Nephron (organoid): ENCODE results near the gene OR2A5.
A peak's percentile ranks its signal among the peaks of the same experiment; 100 is the strongest.

Experiments
- H3K27ac Mint-ChIP-seq, 3 experiments: 2 replicates each; pipeline ENCODE4 v1.8.0; 2020; ENCODE audit warnings: mixed read lengths in 3 of 3, mild to moderate bottlenecking in 2 of 3, moderate library complexity in 1 of 3
- H3K27me3 Mint-ChIP-seq: 2 replicates; pipeline ENCODE4 v1.8.0; 2021; ENCODE audit warnings: low read depth, mild to moderate bottlenecking, moderate library complexity, mixed read lengths
- H3K36me3 Mint-ChIP-seq: 2 replicates; pipeline ENCODE4 v1.8.0; 2020; ENCODE audit warnings: low read depth, mixed read lengths
- H3K4me1 Mint-ChIP-seq: 2 replicates; pipeline ENCODE4 v1.8.0; 2020; ENCODE audit warnings: mixed read lengths
- H3K4me3 Mint-ChIP-seq, 3 experiments: 2 replicates each; pipeline ENCODE4 v1.8.0; 2020; ENCODE audit warnings: mild to moderate bottlenecking in 3 of 3, mixed read lengths in 3 of 3, moderate library complexity in 2 of 3
- H3K9me3 Mint-ChIP-seq: 2 replicates; pipeline ENCODE4 v1.8.0; 2020; ENCODE audit warnings: mixed read lengths
- TF ChIP-seq, protein P1 (sequence below), 3 experiments: fragments of 200-600 bp; sonication (generic); IDR thresholded peaks; one replicate each; pipeline ENCODE4 v1.5.0; 2021; ENCODE audit warnings: antibody characterized with exemption in 3 of 3; ENCODE audit not compliant: unreplicated experiment in 3 of 3

Gene OR2A5

GRCh38 chr7:144022169-144022568 is 26.6 kb upstream of the OR2A5 start:
- peaks cover 13% of the 10 kb centered on the region for H3K4me1 Mint-ChIP-seq
- H3K27ac Mint-ChIP-seq, result no peak overlapping the region
- TF ChIP-seq, protein P1, sequence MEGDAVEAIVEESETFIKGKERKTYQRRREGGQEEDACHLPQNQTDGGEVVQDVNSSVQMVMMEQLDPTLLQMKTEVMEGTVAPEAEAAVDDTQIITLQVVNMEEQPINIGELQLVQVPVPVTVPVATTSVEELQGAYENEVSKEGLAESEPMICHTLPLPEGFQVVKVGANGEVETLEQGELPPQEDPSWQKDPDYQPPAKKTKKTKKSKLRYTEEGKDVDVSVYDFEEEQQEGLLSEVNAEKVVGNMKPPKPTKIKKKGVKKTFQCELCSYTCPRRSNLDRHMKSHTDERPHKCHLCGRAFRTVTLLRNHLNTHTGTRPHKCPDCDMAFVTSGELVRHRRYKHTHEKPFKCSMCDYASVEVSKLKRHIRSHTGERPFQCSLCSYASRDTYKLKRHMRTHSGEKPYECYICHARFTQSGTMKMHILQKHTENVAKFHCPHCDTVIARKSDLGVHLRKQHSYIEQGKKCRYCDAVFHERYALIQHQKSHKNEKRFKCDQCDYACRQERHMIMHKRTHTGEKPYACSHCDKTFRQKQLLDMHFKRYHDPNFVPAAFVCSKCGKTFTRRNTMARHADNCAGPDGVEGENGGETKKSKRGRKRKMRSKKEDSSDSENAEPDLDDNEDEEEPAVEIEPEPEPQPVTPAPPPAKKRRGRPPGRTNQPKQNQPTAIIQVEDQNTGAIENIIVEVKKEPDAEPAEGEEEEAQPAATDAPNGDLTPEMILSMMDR (IDR thresholded peaks at IDR 0.05; ENCODE audit: unreplicated experiment in 3 of 3), result no peak
- no peaks in the 10 kb centered on the region for H3K27me3 Mint-ChIP-seq
- H3K9me3 Mint-ChIP-seq, result no peaks in the 10 kb centered on the region
- H3K4me3 Mint-ChIP-seq, result no peak overlapping the region
- no peaks in the 10 kb centered on the region for H3K36me3 Mint-ChIP-seq

DNA sequence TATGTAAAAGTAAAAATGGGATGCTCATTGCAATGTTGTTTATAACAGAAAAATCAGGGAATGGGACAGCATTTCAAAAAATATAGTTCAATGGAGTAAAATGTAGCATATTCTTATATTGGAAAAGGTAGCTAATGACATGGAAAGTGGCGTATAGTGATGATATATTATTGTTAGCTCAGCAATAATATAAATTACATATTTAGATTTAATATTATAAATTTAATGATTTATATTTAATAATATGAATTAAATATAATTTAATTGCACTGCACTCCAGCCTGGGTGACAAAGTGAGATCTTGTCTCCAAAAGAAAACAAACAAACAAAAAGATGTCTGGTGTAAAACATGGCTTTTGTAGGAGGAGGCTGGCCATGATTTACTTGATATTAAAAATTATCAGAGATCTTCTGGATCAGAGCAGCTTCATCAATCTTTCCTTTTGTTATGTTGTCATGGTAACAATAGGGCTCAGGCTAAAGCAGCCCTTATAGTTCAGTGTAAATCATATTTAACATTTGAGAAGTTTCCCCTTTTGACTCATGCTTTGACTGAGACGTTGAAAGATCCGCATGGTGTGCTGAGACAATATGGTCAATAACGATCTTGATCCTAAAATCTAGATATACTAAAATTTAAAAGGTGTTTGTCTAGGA is 25.4 kb upstream of the OR2A5 start:
- Mint-ChIP-seq H3K9me3 (no peaks in the 10 kb centered on the region), H3K4me3 (no peak overlapping the region), H3K27me3 (no peaks in the 10 kb centered on the region), H3K36me3 (no peaks in the 10 kb centered on the region), H3K27ac (no peak overlapping the region), H3K4me1 (peaks cover 13% of the 10 kb centered on the region)
- TF ChIP-seq, protein P1 (IDR thresholded peaks at IDR 0.05; ENCODE audit: unreplicated experiment in 3 of 3), result no peak

- TF ChIP-seq, protein P1 (IDR thresholded peaks at IDR 0.05; ENCODE audit: unreplicated experiment in 3 of 3), result no peak
- Mint-ChIP-seq H3K36me3 (no peaks in the 10 kb centered on the region), H3K27ac (no peak overlapping the region), H3K9me3 (no peaks in the 10 kb centered on the region), H3K4me1 (peaks cover 9% of the 10 kb centered on the region), H3K4me3 (no peak overlapping the region), H3K27me3 (no peaks in the 10 kb centered on the region)
Observed at GRCh38 chr7:144024213-144024612, 24.5 kb upstream of the OR2A5 start.

DNA sequence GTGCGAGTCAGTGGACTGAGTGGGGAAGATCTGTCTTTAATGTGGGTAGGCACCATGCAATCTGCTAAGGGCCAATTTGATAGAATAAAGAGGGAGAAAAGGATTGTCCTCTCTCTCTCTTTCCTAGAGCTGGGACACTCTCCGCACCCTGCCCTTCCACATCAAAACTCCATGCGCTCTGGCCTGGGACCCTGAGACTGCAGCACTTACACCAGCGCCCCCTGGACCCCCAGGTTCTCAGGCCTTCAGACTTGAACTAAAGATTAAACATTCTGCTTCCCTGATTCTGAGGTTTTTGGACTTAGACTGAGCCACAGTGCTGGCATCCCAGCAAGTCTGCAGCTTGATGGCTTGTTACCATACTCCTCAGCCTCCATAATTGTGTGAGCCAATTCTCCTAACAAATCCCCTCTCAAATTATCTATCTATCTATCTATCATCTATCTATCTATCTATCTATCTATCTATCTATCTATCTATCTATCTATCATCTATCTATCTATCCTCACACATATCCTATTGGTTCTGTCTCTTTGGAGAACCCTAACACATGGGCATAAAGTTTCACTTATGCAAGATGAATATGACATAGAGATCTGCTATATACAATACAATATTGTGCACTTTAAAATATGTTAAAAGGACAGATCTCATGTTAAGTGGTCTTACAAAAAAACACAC is 22.4 kb upstream of the OR2A5 start:
- Mint-ChIP-seq H3K9me3 (no peaks in the 10 kb centered on the region), H3K4me1 (no peaks in the 10 kb centered on the region), H3K4me3 (no peak overlapping the region), H3K27ac (no peak overlapping the region), H3K36me3 (no peaks in the 10 kb centered on the region), H3K27me3 (no peaks in the 10 kb centered on the region)
- TF ChIP-seq, protein P1 (IDR thresholded peaks at IDR 0.05; ENCODE audit: unreplicated experiment in 3 of 3), result no peak

DNA sequence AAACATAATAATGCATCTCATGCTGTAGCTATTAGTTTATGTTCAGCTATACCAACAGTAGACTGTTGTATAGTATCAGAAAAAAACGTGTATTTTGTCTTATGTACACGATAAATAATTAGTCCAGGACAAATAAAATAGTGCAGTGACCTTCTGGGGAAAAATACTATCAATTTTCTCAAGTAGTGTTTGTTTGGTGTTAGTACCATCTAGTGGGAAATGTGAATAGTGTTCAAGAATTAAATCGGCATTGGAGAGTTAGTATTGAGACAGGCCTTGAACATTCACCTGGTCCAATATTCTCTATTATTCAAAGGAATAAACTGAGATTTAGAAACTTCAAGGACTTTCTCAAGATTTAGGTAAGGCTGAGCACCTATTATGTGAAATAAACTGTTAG is 21.7 kb upstream of the OR2A5 start:
- no peaks in the 10 kb centered on the region for H3K27me3 Mint-ChIP-seq
- no peak overlapping the region for H3K4me3 Mint-ChIP-seq
- no peaks in the 10 kb centered on the region for H3K9me3 Mint-ChIP-seq
- TF ChIP-seq, protein P1 (IDR thresholded peaks at IDR 0.05; ENCODE audit: unreplicated experiment in 3 of 3), result peak; percentile 54 to 59 (median 58)
- H3K36me3 Mint-ChIP-seq, result no peaks in the 10 kb centered on the region
- H3K4me1 Mint-ChIP-seq, result no peaks in the 10 kb centered on the region
- H3K27ac Mint-ChIP-seq, result no peak overlapping the region

GRCh38 chr7:144027974-144028373 is 20.8 kb upstream of the OR2A5 start:
- H3K27ac Mint-ChIP-seq, result no peak overlapping the region
- no peak overlapping the region for H3K4me3 Mint-ChIP-seq
- H3K4me1 Mint-ChIP-seq, result no peaks in the 10 kb centered on the region
- H3K36me3 Mint-ChIP-seq, result no peaks in the 10 kb centered on the region
- TF ChIP-seq, protein P1 (IDR thresholded peaks at IDR 0.05; ENCODE audit: unreplicated experiment in 3 of 3), result no peak
- no peaks in the 10 kb centered on the region for H3K27me3 Mint-ChIP-seq
- H3K9me3 Mint-ChIP-seq, result no peaks in the 10 kb centered on the region
